Measurements from ENCODE around the gene PIK3CB.

GRCh38 chr3:138845181-138845601 is 10.5 kb upstream of the PIK3CB start:
- TF ChIP-seq, protein P1, sequence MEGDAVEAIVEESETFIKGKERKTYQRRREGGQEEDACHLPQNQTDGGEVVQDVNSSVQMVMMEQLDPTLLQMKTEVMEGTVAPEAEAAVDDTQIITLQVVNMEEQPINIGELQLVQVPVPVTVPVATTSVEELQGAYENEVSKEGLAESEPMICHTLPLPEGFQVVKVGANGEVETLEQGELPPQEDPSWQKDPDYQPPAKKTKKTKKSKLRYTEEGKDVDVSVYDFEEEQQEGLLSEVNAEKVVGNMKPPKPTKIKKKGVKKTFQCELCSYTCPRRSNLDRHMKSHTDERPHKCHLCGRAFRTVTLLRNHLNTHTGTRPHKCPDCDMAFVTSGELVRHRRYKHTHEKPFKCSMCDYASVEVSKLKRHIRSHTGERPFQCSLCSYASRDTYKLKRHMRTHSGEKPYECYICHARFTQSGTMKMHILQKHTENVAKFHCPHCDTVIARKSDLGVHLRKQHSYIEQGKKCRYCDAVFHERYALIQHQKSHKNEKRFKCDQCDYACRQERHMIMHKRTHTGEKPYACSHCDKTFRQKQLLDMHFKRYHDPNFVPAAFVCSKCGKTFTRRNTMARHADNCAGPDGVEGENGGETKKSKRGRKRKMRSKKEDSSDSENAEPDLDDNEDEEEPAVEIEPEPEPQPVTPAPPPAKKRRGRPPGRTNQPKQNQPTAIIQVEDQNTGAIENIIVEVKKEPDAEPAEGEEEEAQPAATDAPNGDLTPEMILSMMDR (conservative IDR thresholded peaks at IDR 0.05; ENCODE audit: low read depth, low read length) = no peak
- no peak for TF ChIP-seq EZH2 (IDR thresholded peaks at IDR 0.05; ENCODE audit: borderline replicate concordance, low read depth, low read length, poor library complexity, severe bottlenecking)

Data from A673 (cell line).